Thoracic aorta (tissue), 2 donors: Measurements from ENCODE around the gene NOS3. TPM values are rescaled to one million over a fixed set of nuclear protein-coding genes. Genes with fewer than 3 reads are reported as not detected.

Experiments used
- ATAC-seq: fragments of 150-250 bp; one replicate; pipeline ENCODE4 v1.8.0; 2017; ENCODE audit warnings: low read depth; ENCODE audit not compliant: insufficient number of reproducible peaks, low FRiP score
- DNase-seq: peaks from one replicate; pipeline ENCODE4 v3.0.0-alpha.2; 2020; ENCODE audit warnings: low spot score
- H3K27ac ChIP-seq, 2 donors: fragments of 200-600 bp; sonication (generic); 1 replicate in 1 of 2; 2 replicates in 1 of 2; pipeline ENCODE4 v1.5.1; 2016; ENCODE audit warnings: mild to moderate bottlenecking in 2 of 2, moderate library complexity in 2 of 2
- H3K27me3 ChIP-seq: fragments of 200-600 bp; sonication (generic); replicated peaks from 2 replicates; pipeline ENCODE4 v1.6.0; 2016; ENCODE audit warnings: mild to moderate bottlenecking; ENCODE audit not compliant: insufficient read depth
- H3K36me3 ChIP-seq: fragments of 200-600 bp; sonication (generic); one replicate; pipeline ENCODE4 v1.5.1; 2016
- H3K4me1 ChIP-seq, 2 donors: fragments of 200-600 bp; sonication (generic); 1 replicate in 1 of 2; 2 replicates in 1 of 2; pipeline versions ENCODE4 v1.5.1 to v1.6.0; 2016; ENCODE audit warnings: low read depth in 2 of 2, mild to moderate bottlenecking in 1 of 2; ENCODE audit not compliant: control insufficient read depth in 1 of 2
- H3K4me3 ChIP-seq: fragments of 200-600 bp; sonication (generic); 2 replicates; pipeline ENCODE4 v1.5.1; 2016; ENCODE audit warnings: mild to moderate bottlenecking
- H3K9me3 ChIP-seq: fragments of 200-600 bp; sonication (generic); 2 replicates; pipeline ENCODE4 v1.5.1; 2016
- total RNA-seq, 2 donors: library from RNA; depleted of rRNA; stranded (reverse); fragments of >200 nt; gene quantifications; one replicate each; pipeline versions ENCODE4 v1.1.0 to v1.2.3, GENCODE V29; 2016
- TF ChIP-seq, protein P1 (sequence below): fragments of 200-600 bp; sonication (generic); IDR thresholded peaks from one replicate; pipeline ENCODE4 v1.5.1; 2019; ENCODE audit warnings: antibody characterized with exemption

The NOS3 gene
- total RNA-seq, 2 donors from 2014 or later = 8.4 to 18.6 TPM

DNA sequence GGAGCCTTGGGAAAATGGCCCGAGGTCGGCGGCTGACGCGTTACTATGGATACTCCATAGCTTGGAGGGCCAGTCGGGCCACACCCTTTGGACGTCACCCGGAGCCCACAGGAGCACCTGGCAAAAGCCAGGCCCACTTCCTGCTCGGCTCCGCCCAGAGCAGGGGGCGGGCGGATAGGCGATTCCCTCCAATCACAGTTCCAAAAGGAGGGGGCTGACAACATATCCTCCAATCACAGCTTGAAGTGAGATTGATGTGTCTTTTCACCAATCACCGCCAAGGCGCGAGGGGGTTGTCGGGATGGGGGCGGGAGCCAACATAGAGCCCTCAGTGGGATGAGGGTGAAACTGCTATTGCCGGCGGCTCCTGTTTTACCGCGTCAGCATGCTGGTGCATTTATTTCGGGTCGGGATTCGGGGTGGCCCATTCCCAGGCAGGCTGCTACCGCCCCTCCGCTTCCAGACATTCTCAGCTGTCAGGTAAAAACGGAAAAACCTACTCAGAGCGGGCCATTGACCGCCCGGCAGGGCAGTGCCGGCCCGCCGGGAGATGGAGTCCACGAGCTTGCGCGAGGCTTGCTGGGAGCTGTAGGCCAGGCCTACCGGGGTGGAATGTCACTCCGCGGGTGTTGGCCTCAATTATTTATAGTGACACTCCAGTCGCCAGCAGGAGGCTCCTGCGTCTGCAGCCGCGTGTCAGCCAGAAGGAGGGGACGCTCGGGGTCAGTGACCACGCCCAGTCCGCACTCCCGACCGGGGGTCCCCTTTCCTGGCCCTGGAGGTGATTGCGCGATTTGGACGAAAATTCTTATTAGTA, 37.5 kb downstream of the NOS3 start, which contains the start of gene ABCB8:
Gene ABCB8 (plus strand): TSS at position 320 of the 817 bp plus-strand sequence. CDS start 66 bp downstream, at position 386.
- Histone ChIP-seq H3K9me3 (no peaks in the 10 kb centered on the region), H3K4me3 (peak within 1 kb of the TSS; percentile 89), H3K27me3 (no peaks in the 10 kb centered on the region), H3K27ac (peak within 1 kb of the TSS; percentile 51 to 71), H3K4me1 (peaks cover 7 to 9% of the 10 kb centered on the region in 2 donors), H3K36me3 (no peaks in the 10 kb centered on the region)
- DNase-seq (peak; percentile 98), ATAC-seq (peak; percentile 100)
- TF ChIP-seq, protein P1, sequence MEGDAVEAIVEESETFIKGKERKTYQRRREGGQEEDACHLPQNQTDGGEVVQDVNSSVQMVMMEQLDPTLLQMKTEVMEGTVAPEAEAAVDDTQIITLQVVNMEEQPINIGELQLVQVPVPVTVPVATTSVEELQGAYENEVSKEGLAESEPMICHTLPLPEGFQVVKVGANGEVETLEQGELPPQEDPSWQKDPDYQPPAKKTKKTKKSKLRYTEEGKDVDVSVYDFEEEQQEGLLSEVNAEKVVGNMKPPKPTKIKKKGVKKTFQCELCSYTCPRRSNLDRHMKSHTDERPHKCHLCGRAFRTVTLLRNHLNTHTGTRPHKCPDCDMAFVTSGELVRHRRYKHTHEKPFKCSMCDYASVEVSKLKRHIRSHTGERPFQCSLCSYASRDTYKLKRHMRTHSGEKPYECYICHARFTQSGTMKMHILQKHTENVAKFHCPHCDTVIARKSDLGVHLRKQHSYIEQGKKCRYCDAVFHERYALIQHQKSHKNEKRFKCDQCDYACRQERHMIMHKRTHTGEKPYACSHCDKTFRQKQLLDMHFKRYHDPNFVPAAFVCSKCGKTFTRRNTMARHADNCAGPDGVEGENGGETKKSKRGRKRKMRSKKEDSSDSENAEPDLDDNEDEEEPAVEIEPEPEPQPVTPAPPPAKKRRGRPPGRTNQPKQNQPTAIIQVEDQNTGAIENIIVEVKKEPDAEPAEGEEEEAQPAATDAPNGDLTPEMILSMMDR = peak; percentile 53

DNA sequence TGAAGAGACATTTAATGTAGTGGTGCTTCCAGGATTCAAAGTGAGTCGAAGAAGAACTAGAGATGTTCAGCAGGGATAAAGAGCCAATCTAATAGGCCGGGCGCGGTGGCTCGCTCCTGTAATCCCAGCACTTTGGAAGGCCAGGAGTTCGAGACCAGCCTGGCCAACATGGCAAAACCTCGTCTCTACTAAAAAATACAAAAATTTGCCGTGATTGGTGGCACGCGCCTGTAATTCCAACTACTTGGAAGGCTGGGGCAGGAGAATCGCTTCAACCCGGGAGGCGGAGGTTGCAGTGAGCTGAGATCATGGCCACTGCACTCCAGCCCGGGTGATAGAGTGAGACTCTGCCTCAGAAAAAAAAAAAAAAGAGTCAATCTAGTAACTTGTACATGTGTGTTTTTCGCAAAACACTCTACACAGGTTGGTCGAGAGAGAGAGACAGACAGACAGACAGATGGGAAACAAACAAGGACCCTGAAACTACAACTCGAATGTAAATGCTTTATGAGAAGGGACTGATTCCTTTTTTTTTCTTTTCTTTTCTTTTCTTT, 38.2 kb downstream of the NOS3 start:
- H3K27ac ChIP-seq = peak overlapping the region; percentile 51 to 71
- ATAC-seq = no peak

DNA sequence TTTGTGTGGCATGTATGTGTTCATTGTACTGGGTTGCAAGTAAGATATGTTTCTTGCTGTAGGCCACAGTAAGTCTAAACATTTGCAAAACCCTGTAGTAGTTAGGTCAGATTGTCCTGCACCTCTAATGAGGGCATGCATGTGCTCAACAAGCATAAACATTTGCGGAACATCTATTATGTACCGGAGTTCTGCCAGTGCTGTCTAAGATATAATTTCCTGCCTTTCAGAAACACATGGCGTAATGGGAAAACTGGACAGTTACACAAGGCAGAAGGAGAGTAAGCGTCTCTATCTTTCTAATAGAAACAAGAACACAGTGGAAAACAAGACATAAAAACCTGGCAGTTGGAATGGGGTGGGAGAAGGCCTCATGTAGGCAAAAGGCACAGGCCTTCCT, 40.2 kb downstream of the NOS3 start:
- TF ChIP-seq, protein P1 = no peak
- ATAC-seq (no peak), DNase-seq (no peak)
- Histone ChIP-seq H3K4me1 (peaks cover 7 to 9% of the 10 kb centered on the region in 2 donors), H3K4me3 (no peak overlapping the region), H3K36me3 (peaks cover 10% of the 10 kb centered on the region), H3K27ac (no peak overlapping the region), H3K27me3 (no peaks in the 10 kb centered on the region), H3K9me3 (no peaks in the 10 kb centered on the region)

More for the DNA sequence above, 38.2 kb downstream of the NOS3 start:
- Histone ChIP-seq H3K4me1 (peaks cover 7 to 9% of the 10 kb centered on the region in 2 donors), H3K27me3 (no peaks in the 10 kb centered on the region), H3K36me3 (no peaks in the 10 kb centered on the region), H3K4me3 (peak overlapping the region; percentile 89), H3K9me3 (no peaks in the 10 kb centered on the region)
- TF ChIP-seq, protein P1 = peak; percentile 4
- no peak for DNase-seq

DNA sequence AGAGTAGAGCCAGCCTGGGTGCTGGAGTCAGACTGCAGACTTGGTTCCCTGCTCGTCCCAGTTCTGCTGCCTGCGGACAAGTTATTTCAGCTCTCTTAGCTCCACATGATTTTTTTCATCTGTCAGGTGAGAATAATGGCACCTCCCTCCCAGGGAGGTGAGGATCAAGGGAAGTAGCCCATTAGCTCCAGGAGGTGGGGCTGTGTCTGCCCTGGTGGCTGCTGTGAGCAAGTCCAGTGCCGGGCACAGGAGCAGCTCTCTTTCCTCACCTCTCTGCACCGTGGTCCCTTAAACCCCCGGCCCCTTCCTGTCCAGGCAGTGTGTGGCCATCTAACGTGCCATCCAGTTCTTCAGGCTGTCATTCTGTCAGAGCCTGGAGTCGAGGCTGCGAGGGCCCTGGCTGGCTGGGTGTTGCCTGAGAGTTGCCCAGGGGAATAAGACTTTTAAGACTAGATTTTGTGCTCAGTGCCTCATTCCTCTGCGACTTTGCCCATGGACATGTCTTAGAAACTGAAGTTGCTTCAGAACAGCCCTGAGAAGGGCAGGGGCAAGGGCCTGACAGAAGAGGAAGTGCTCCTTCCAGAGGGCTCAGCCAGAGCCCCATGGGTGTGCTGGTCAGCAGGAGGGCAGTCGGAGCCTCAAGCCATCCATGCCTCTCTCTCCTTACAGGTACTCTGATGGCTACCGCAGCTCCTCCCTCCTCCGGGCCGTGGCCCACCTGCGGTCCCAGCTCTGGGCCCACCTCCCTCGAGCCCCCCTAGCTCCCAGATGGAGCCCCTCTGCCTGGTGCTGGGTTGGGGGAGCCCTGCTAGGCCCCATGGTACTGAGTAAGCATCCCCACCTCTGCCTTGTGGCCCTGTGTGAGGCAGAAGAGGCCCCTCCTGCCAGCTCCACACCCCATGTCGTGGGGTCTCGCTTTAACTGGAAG, 42.4 kb downstream of the NOS3 start:
- Histone ChIP-seq H3K27me3 (no peaks in the 10 kb centered on the region), H3K36me3 (peaks cover 20% of the 10 kb centered on the region), H3K4me1 (peaks cover 5 to 7% of the 10 kb centered on the region in 2 donors), H3K9me3 (no peaks in the 10 kb centered on the region), H3K27ac (no peak overlapping the region), H3K4me3 (no peak overlapping the region)
- no peak for DNase-seq
- ATAC-seq = no peak
- TF ChIP-seq, protein P1 = no peak
